Amniotic stem cell (primary cell): ENCODE data around the gene CDR2.
A peak's percentile ranks its signal among the peaks of the same experiment; 100 is the strongest.

Experiments used
- DNase-seq: peaks from one replicate; lab custom pipeline; 2025; lab: John Stamatoyannopoulos, UW

Gene CDR2

GRCh38 chr16:22323959-22324786, 50.2 kb downstream of the CDR2 start:
- DNase-seq: no peak

GRCh38 chr16:22323173-22323958, 51.1 kb downstream of the CDR2 start:
- DNase-seq: no peak

GRCh38 chr16:22322741-22323140, 51.7 kb downstream of the CDR2 start:
- DNase-seq: no peak

- no peak for DNase-seq
Measured at GRCh38 chr16:22322021-22322471, 52.4 kb downstream of the CDR2 start.

GRCh38 chr16:22321340-22322001, 52.9 kb downstream of the CDR2 start:
- DNase-seq: peak; percentile 34

GRCh38 chr16:22320572-22321339, 53.7 kb downstream of the CDR2 start:
- DNase-seq: no peak

GRCh38 chr16:22318690-22319358, 55.6 kb downstream of the CDR2 start:
- no peak for DNase-seq

GRCh38 chr16:22317625-22318024, 56.8 kb downstream of the CDR2 start:
- DNase-seq: no peak

- no peak for DNase-seq
Measured at GRCh38 chr16:22317001-22317530, 57.4 kb downstream of the CDR2 start.

GRCh38 chr16:22316411-22316811, 58.0 kb downstream of the CDR2 start:
- no peak for DNase-seq

- no peak for DNase-seq
Measured at GRCh38 chr16:22315979-22316378, 58.4 kb downstream of the CDR2 start.

- DNase-seq: no peak
Measured at GRCh38 chr16:22314661-22315626, 59.5 kb downstream of the CDR2 start.

GRCh38 chr16:22313876-22314470, 60.4 kb downstream of the CDR2 start:
- no peak for DNase-seq

GRCh38 chr16:22312897-22313781, 61.3 kb downstream of the CDR2 start:
- DNase-seq: no peak

- no peak for DNase-seq
Measured at GRCh38 chr16:22311520-22311919, 62.9 kb downstream of the CDR2 start.

GRCh38 chr16:22308824-22309520, 65.4 kb downstream of the CDR2 start:
- DNase-seq: no peak

GRCh38 chr16:22307838-22308237, 66.6 kb downstream of the CDR2 start:
- no peak for DNase-seq

- no peak for DNase-seq
Measured at GRCh38 chr16:22306788-22307187, 67.6 kb downstream of the CDR2 start.
